ENCODE results near the gene CSNK1A1.
"Not testable (repeated sequence)": the region's sequence is repeated elsewhere in the genome, so short reads cannot be mapped to it uniquely, and the experiment has no call there.

- not testable (repeated sequence) for TF ChIP-seq POLR2AphosphoS5 (IDR thresholded peaks at IDR 0.05; ENCODE audit: low read depth, low read length); MEF2A (IDR thresholded peaks at IDR 0.05; ENCODE audit: borderline replicate concordance, low read depth)
- TF ChIP-seq, protein P1, sequence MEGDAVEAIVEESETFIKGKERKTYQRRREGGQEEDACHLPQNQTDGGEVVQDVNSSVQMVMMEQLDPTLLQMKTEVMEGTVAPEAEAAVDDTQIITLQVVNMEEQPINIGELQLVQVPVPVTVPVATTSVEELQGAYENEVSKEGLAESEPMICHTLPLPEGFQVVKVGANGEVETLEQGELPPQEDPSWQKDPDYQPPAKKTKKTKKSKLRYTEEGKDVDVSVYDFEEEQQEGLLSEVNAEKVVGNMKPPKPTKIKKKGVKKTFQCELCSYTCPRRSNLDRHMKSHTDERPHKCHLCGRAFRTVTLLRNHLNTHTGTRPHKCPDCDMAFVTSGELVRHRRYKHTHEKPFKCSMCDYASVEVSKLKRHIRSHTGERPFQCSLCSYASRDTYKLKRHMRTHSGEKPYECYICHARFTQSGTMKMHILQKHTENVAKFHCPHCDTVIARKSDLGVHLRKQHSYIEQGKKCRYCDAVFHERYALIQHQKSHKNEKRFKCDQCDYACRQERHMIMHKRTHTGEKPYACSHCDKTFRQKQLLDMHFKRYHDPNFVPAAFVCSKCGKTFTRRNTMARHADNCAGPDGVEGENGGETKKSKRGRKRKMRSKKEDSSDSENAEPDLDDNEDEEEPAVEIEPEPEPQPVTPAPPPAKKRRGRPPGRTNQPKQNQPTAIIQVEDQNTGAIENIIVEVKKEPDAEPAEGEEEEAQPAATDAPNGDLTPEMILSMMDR (IDR thresholded peaks at IDR 0.05), result not testable (repeated sequence)
Observed at GRCh38 chr5:149535787-149536186, 15.5 kb downstream of the CSNK1A1 start.

Measured in SK-N-SH (cell line).